ENCODE data around the gene GPR55.

- TF ChIP-seq CTCF (IDR thresholded peaks at IDR 0.05) (no peak), POLR2A (IDR thresholded peaks at IDR 0.05) (no peak), POLR2AphosphoS5 (IDR thresholded peaks at IDR 0.05) (peak in 1 of 3 donors; percentile 5), EP300 (IDR thresholded peaks at IDR 0.05) (no peak)
These were observed 7.8 kb upstream of the GPR55 start for GRCh38 chr2:230932556-230933511.
